Mesothelial cell of epicardium (in vitro differentiated cells): Measurements from ENCODE around the gene RHOBTB1. TPM values are rescaled to one million over a fixed set of nuclear protein-coding genes. Genes with fewer than 3 reads are reported as not detected.
A peak's percentile ranks its signal among the peaks of the same experiment; 100 is the strongest.

Experiments
- DNase-seq, 2 experiments: peaks; one replicate each; pipeline ENCODE4 v3.0.0; 2021; ENCODE audit warnings: low spot score in 2 of 2; ENCODE audit not compliant: unreplicated experiment in 2 of 2
- H3K27ac Mint-ChIP-seq: 2 replicates; pipeline ENCODE4 v1.8.0; 2021; ENCODE audit warnings: mixed read lengths
- H3K27me3 Mint-ChIP-seq: 2 replicates; pipeline ENCODE4 v1.8.0; 2021; ENCODE audit warnings: low read depth, mixed read lengths
- H3K36me3 Mint-ChIP-seq: 2 replicates; pipeline ENCODE4 v1.8.0; 2021; ENCODE audit warnings: mixed read lengths
- H3K4me1 Mint-ChIP-seq: 2 replicates; pipeline ENCODE4 v1.8.0; 2021; ENCODE audit warnings: mixed read lengths
- H3K4me3 Mint-ChIP-seq: 2 replicates; pipeline ENCODE4 v1.8.0; 2021; ENCODE audit warnings: mild to moderate bottlenecking, moderate library complexity, mixed read lengths
- H3K9me3 Mint-ChIP-seq: 2 replicates; pipeline ENCODE4 v1.8.0; 2021; ENCODE audit warnings: mixed read lengths
- total RNA-seq: library from RNA; stranded (reverse); gene quantifications from 3 replicates; pipeline ENCODE4 v1.2.1, GENCODE V29; 2021
- TF ChIP-seq, protein P1 (sequence below): fragments of 200-600 bp; sonication (generic); IDR thresholded peaks from one replicate; pipeline ENCODE4 v1.5.0; 2021; ENCODE audit warnings: antibody characterized with exemption; ENCODE audit not compliant: unreplicated experiment

The RHOBTB1 gene
- total RNA-seq, 1 donor from 2014 or later = 52.5 TPM

DNA sequence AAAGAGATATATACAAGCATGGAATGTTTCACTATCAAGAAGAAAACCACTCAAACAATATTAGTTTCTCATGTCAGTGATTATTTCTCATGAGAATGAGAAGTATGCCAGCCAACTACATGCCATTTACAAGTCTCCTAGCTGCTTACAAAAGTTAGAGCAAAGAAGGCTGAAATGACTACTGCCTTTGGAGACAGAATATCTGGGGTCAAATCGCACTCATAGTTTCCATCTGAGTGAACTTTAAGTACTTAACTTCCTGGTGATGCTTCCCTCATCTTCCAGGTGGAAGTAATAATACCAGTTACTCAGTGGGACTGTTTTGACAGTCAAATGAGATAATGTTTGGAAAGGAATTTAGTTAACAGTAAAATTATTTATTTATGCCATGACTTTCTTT, 42.0 kb upstream of the RHOBTB1 start:
- H3K9me3 Mint-ChIP-seq = peaks cover 12% of the 10 kb centered on the region
- no peak overlapping the region for H3K4me3 Mint-ChIP-seq
- peaks cover 5% of the 10 kb centered on the region for H3K36me3 Mint-ChIP-seq
- H3K27ac Mint-ChIP-seq = no peak overlapping the region
- no peaks in the 10 kb centered on the region for H3K27me3 Mint-ChIP-seq
- peaks cover 17% of the 10 kb centered on the region for H3K4me1 Mint-ChIP-seq
- TF ChIP-seq, protein P1, sequence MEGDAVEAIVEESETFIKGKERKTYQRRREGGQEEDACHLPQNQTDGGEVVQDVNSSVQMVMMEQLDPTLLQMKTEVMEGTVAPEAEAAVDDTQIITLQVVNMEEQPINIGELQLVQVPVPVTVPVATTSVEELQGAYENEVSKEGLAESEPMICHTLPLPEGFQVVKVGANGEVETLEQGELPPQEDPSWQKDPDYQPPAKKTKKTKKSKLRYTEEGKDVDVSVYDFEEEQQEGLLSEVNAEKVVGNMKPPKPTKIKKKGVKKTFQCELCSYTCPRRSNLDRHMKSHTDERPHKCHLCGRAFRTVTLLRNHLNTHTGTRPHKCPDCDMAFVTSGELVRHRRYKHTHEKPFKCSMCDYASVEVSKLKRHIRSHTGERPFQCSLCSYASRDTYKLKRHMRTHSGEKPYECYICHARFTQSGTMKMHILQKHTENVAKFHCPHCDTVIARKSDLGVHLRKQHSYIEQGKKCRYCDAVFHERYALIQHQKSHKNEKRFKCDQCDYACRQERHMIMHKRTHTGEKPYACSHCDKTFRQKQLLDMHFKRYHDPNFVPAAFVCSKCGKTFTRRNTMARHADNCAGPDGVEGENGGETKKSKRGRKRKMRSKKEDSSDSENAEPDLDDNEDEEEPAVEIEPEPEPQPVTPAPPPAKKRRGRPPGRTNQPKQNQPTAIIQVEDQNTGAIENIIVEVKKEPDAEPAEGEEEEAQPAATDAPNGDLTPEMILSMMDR = no peak
- no peak for DNase-seq

DNA sequence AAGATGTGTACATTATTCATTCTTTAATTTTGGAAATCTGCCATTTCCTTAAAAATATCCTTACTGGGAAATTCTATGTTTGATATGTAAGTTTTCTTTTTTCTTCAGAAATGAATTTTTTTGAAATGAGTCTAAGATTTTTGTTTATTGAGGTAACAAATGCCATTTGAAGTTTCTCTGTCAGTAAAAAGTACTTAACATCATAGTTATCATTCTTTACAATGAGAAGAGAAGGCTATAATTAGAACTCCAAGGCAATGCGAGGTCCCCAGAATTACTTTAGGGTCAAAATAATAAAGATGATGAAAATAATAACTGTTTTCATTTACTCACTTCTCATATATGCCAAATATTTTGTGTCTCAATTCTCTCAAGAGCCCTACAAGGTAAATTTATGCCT, 37.0 kb upstream of the RHOBTB1 start:
- Mint-ChIP-seq H3K27me3 (no peaks in the 10 kb centered on the region), H3K9me3 (no peaks in the 10 kb centered on the region)
- no peak for DNase-seq

DNA sequence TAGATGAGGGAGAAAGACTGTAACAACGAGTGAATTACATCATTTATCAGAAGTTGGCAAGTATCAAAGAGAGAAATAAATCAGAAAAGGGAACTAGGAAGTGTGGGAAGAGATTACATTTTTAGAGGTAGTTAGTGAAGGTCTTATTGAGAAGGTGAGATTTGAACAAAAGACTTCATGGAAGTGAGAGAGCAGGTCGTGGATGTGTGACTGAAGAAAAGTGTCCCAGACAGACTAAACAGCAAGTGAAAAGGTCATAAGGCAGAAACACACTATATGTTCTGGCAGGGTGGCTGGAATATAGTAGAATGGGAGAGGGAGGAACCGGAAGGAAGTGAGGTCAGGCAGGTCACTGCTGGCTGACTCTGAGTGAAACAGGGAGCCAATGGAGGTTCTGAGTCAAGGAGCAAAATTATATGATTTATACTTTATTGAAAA, 35.7 kb upstream of the RHOBTB1 start:
- TF ChIP-seq, protein P1 = no peak
- peaks cover 57% of the 10 kb centered on the region for H3K4me1 Mint-ChIP-seq
- no peaks in the 10 kb centered on the region for H3K27me3 Mint-ChIP-seq
- no peaks in the 10 kb centered on the region for H3K36me3 Mint-ChIP-seq
- H3K4me3 Mint-ChIP-seq = no peak overlapping the region
- no peak for DNase-seq
- no peak overlapping the region for H3K27ac Mint-ChIP-seq
- no peaks in the 10 kb centered on the region for H3K9me3 Mint-ChIP-seq

More for the DNA sequence above, 37.0 kb upstream of the RHOBTB1 start:
- TF ChIP-seq, protein P1 = no peak
- Mint-ChIP-seq H3K36me3 (no peaks in the 10 kb centered on the region), H3K27ac (no peak overlapping the region), H3K4me3 (no peak overlapping the region), H3K4me1 (peaks cover 46% of the 10 kb centered on the region)

DNA sequence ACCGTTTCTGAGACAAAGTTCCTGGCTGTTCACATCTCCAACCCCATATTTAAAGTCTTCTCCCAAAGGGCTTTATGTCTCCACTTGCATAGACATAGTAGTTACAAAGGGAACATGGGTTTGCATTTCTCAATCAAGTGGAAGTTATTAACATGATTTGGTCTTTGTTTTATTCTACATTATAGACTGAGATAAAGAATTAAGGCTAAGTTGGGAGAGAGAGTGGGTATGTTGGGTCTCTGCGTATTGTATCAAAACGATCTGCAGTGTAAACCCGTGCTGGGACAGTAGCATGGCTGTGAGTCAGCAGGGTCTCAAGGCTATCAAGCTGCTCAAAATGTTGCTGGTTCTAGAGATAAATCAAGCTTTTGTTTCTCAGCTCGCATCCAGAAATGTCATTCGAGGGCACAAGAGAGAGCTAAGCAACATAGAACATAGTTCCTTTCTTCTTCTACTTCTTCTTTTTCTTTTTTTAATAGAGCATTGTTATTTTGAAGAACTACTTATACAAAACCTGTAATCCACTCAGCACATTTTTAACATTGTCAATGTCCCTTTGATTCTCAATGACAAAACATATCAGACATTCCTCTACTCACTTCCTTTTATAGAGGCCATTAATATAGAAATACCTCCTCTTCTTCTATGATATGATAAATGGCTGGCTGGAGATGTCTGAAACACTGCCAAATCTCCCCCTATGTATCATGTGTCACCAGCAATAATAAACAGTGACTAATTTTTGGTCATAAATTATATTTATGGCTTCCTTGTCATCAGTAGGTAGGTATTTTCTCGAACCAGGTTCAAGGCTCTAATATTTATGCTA, 34.5 kb upstream of the RHOBTB1 start:
- TF ChIP-seq, protein P1 = no peak
- no peaks in the 10 kb centered on the region for H3K36me3 Mint-ChIP-seq
- no peaks in the 10 kb centered on the region for H3K27me3 Mint-ChIP-seq
- no peaks in the 10 kb centered on the region for H3K9me3 Mint-ChIP-seq
- no peak overlapping the region for H3K4me3 Mint-ChIP-seq
- DNase-seq = no peak
- H3K27ac Mint-ChIP-seq = peak overlapping the region; percentile 80
- peaks cover 65% of the 10 kb centered on the region for H3K4me1 Mint-ChIP-seq

DNA sequence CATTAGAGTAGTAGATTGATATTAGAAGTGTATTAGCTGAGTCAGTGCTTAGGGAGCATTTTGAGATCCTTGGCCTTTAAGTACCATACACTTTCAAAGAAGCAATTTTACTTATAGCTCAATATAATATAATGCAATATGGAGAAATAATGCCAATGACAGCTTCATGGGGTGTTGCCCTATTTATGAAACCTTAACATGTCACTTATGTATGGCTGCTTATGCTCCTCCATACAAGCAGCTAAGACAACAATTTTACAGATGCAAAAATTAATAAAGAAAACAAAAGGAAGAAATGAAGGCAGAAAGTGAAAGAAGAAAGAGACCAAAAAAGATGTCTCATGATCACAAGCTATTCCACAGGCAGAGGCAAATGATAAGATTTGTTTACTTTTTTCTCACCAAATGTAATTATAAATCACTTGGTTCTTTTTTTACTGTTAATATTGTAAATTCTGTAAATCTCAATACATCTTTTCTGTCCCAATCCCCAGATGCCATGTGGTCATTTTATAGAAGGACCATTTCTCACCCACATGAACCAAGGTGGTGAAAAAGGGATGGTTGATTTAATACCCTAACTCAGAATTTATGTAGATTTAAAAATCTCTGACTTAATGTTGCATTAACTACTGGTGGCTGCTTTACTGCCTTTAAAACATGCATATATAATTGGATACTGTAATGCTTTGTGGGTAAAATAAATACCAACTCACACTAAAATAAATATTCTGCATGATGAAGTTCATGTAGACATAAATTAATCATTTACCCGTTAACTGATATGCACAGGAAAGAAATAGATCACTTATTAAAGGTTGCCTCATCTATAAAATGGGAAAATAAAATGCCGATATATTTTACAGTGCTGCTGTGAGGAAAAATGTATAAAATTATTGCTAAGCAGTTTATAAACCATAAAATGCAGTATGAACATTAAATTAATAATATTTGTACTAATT, 33.5 kb upstream of the RHOBTB1 start:
- no peaks in the 10 kb centered on the region for H3K27me3 Mint-ChIP-seq
- H3K4me1 Mint-ChIP-seq = peaks cover 74% of the 10 kb centered on the region
- TF ChIP-seq, protein P1 = no peak
- no peaks in the 10 kb centered on the region for H3K36me3 Mint-ChIP-seq
- H3K9me3 Mint-ChIP-seq = no peaks in the 10 kb centered on the region
- no peak for DNase-seq
- no peak overlapping the region for H3K4me3 Mint-ChIP-seq
- H3K27ac Mint-ChIP-seq = peak overlapping the region; percentile 15
